Heart left ventricle (tissue), 13 donors: Measurements from ENCODE around the gene AKR1E2.

Source experiments
- POLR2A ChIP-seq, 2 donors: fragments of 450-650 bp; IDR thresholded peaks; one replicate each; pipeline ENCODE4 v1.6.1; 2017; ENCODE audit warnings: antibody characterized with exemption in 2 of 2, mild to moderate bottlenecking in 2 of 2, moderate library complexity in 2 of 2
- TF ChIP-seq, protein P1 (sequence below), 12 donors: fragments of 200-600 bp; sonication (generic) in 4 of 12; IDR thresholded peaks; one replicate each; pipeline versions ENCODE4 v1.5.0 to v1.8.0; 2018 to 2022; ENCODE audit warnings: antibody characterized with exemption in 12 of 12, mild to moderate bottlenecking in 5 of 12
- donor health status: ischemic (EF 13 %, LVEDD 7.1; RV severe dilation, severe dysfunction).
- donor health status: DM: no; HTN: yes; CAD: no.
- donor health status: DM: no; HTN: no; CAD: no.
- donor health status: ischemic (EF 25% LVEDD 6.9; RV normal size, moderate dysfunction).
- donor health status: ischemic (EF 25% LVEDD 5.7; RV mildly dilated, moderate dysfunction).
- donor health status: ischemic (EF 35%, LVEDD 5.7; RV mildly dilated, moderate dysfunction).
- donor health status: nonischemic (EF 11% LVEDD 7.7; RV severe dilation, severe dysfunction).
- donor health status: DM: yes; HTN: yes; CAD: no.
- donor health status: PGD.
- donor health status: ischemic (EF 29% LVEDD 5.4; RV normal size, mild dysfunction).
- donor health status: nonischemic (EF 23%, LVEDD 6.1; RV moderate dilation, normal function).

DNA sequence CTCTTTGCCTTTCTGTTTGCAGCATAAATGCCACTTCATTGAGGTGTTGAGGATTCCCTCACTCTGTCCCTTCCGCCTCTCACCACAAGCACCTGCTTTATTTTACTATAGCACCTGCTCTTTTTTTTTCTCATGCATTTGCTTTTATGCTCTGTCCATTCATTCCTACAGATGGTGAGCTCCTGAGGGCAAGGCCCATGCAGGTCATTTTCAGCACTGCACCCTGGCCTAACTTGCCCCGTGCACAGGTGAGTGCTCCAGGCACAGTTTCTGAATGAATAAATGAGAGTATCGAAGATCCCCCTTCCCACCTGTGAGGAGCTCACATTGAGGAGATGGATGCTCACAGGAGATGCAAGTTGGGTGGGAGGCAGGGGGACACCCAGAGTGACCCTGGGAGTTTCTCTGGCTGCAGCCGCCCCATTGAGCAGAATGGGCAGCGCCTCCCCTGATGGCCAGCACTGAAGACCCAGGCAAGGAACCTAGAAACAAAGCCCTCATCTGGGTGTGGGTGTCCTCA lies 1.2 kb upstream of the AKR1E2 start:
- TF ChIP-seq, protein P1, sequence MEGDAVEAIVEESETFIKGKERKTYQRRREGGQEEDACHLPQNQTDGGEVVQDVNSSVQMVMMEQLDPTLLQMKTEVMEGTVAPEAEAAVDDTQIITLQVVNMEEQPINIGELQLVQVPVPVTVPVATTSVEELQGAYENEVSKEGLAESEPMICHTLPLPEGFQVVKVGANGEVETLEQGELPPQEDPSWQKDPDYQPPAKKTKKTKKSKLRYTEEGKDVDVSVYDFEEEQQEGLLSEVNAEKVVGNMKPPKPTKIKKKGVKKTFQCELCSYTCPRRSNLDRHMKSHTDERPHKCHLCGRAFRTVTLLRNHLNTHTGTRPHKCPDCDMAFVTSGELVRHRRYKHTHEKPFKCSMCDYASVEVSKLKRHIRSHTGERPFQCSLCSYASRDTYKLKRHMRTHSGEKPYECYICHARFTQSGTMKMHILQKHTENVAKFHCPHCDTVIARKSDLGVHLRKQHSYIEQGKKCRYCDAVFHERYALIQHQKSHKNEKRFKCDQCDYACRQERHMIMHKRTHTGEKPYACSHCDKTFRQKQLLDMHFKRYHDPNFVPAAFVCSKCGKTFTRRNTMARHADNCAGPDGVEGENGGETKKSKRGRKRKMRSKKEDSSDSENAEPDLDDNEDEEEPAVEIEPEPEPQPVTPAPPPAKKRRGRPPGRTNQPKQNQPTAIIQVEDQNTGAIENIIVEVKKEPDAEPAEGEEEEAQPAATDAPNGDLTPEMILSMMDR (IDR thresholded peaks at IDR 0.05), result no peak
- TF ChIP-seq POLR2A (IDR thresholded peaks at IDR 0.05), result no peak
